Measurements from ENCODE around the gene HPSE. TPM values are rescaled to one million over a fixed set of nuclear protein-coding genes. Genes with fewer than 3 reads are reported as not detected.

HPSE gene
- total RNA-seq (under 1 TPM; 0.34 to 0.64 (median 0.43) TPM), polyA plus RNA-seq (under 1 TPM; 0.06 to 0.13 (median 0.08) TPM)
- long read RNA-seq, donor 1, result 0 reads
- long read RNA-seq, donor 2, full-length matches to known transcripts, result 1 of 1 reads
- long read RNA-seq, donor 2, partial matches to known transcripts, result 0 of 1 reads
- long read RNA-seq, donor 2, other reads (novel, unspliced or antisense), result 0 of 1 reads

GRCh38 chr4:83334425-83335241 lies at the start of gene HPSE:
Gene HPSE, minus strand, starts transcription at chr4:83334848. Its CDS starts 66 bp downstream, at chr4:83334782.
- Histone ChIP-seq H3K27me3 (ENCODE audit: insufficient read depth in 3 of 3, low read length in 2 of 3) (peaks cover 0 to 42% (median 11%) of the 10 kb centered on the region in 3 donors), H3K9me3 (peaks cover 7% of the 10 kb centered on the region), H3K4me1 (no peaks in the 10 kb centered on the region), H3K4me3 (peak within 1 kb of the TSS; percentile 58), H3K36me3 (ENCODE audit: insufficient read depth in 1 of 2, low read depth in 1 of 2) (no peaks in the 10 kb centered on the region), H3K27ac (no peak within 1 kb of the TSS)
- DNase-seq, result peak; percentile 79 to 86
- intact Hi-C loops (cut with DNase I), result no loop called here
- TF ChIP-seq CTCF (IDR thresholded peaks at IDR 0.05), result no peak
- ATAC-seq, result peak; percentile 36 to 63 (median 56)
- 1 to 2% (median 2%) methylated on average over 45 to 63 of the region's 63 CpGs for WGBS, 3 donors

DNA sequence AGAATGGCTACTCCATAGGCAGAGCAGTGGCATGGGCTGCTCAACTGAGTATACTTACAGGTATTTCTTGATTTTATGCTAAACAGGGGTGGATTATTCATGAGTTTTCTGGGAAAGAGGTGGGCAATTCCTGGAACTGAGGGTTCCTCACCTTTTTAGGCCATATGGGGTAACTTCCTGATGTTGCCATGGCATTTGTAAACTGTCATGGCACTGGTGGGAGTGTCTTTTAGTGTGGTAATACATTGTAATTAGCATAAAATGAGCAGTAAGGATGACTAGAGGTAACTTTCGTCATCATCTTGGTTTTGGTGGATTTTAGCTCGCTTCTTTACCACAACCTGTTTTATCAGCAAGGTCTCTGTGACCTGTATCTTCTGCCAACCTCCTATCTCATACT lies 48.2 kb upstream of the HPSE start:
- no peaks in the 10 kb centered on the region for H3K9me3 ChIP-seq
- no peak for TF ChIP-seq CTCF (IDR thresholded peaks at IDR 0.05)
- intact Hi-C loops (cut with DNase I), result no loop called here
- H3K4me1 ChIP-seq, result no peaks in the 10 kb centered on the region
- H3K4me3 ChIP-seq, result no peak overlapping the region
- ATAC-seq (no peak), DNase-seq (no peak)
- WGBS, 3 donors, result 71 to 83% (median 74%) methylated on average over 2 of the region's 2 CpGs
- H3K27me3 ChIP-seq (ENCODE audit: insufficient read depth in 3 of 3, low read length in 2 of 3), result no peaks in the 10 kb centered on the region
- H3K27ac ChIP-seq, result no peak overlapping the region
- no peaks in the 10 kb centered on the region for H3K36me3 ChIP-seq (ENCODE audit: insufficient read depth in 1 of 2, low read depth in 1 of 2)

- WGBS, 3 donors, result 70 to 75% (median 71%) methylated on average over 4 of the region's 4 CpGs
- Histone ChIP-seq H3K27me3 (ENCODE audit: insufficient read depth in 3 of 3, low read length in 2 of 3) (no peaks in the 10 kb centered on the region), H3K4me3 (no peak overlapping the region), H3K36me3 (ENCODE audit: insufficient read depth in 1 of 2, low read depth in 1 of 2) (no peaks in the 10 kb centered on the region), H3K4me1 (no peaks in the 10 kb centered on the region), H3K9me3 (no peaks in the 10 kb centered on the region), H3K27ac (no peak overlapping the region)
- no peak for DNase-seq
- no peak for ATAC-seq
- no peak for TF ChIP-seq CTCF (IDR thresholded peaks at IDR 0.05)
- intact Hi-C loops (cut with DNase I), result no loop called here
These were observed 46.5 kb upstream of the HPSE start for GRCh38 chr4:83381173-83381572.

- Histone ChIP-seq H3K27me3 (ENCODE audit: insufficient read depth in 3 of 3, low read length in 2 of 3) (no peaks in the 10 kb centered on the region), H3K4me1 (no peaks in the 10 kb centered on the region), H3K36me3 (ENCODE audit: insufficient read depth in 1 of 2, low read depth in 1 of 2) (no peaks in the 10 kb centered on the region), H3K4me3 (no peak overlapping the region), H3K9me3 (no peaks in the 10 kb centered on the region), H3K27ac (no peak overlapping the region)
- TF ChIP-seq CTCF (IDR thresholded peaks at IDR 0.05), result no peak
- WGBS, 3 donors, result 83 to 86% (median 83%) methylated on average over 5 of the region's 5 CpGs
- intact Hi-C loops (cut with DNase I), result no loop called here
- ATAC-seq (no peak), DNase-seq (no peak)
These were observed 43.8 kb upstream of the HPSE start for GRCh38 chr4:83378419-83378818.

Data from psoas muscle (tissue), 8 donors.